OCI-LY3 (cell line): ENCODE results near the gene EML4.

ENCODE experiments used
- CTCF ChIP-seq: fragments of 200-600, 300-600 bp; sonication (generic); IDR thresholded peaks from 2 replicates; pipeline ENCODE4 v1.5.1; 2014; ENCODE audit warnings: antibody characterized with exemption, low read length, low read depth
- EZH2phosphoT487 ChIP-seq: fragments of 200-600 bp; shearing (Covaris generic); IDR thresholded peaks from 2 replicates; pipeline ENCODE4 v1.6.1; 2018; ENCODE audit warnings: antibody characterized with exemption, mixed run types, low read depth

GRCh38 chr2:42230891-42231290 is 61.7 kb downstream of the EML4 start:
- TF ChIP-seq CTCF (no peak), EZH2phosphoT487 (no peak)
